ENCODE data around the gene ING5. TPM values are rescaled to one million over a fixed set of nuclear protein-coding genes. Genes with fewer than 3 reads are reported as not detected.

ING5 gene
- total RNA-seq, 2 experiments from 2014 or later: 51.2 to 51.3 TPM

DNA sequence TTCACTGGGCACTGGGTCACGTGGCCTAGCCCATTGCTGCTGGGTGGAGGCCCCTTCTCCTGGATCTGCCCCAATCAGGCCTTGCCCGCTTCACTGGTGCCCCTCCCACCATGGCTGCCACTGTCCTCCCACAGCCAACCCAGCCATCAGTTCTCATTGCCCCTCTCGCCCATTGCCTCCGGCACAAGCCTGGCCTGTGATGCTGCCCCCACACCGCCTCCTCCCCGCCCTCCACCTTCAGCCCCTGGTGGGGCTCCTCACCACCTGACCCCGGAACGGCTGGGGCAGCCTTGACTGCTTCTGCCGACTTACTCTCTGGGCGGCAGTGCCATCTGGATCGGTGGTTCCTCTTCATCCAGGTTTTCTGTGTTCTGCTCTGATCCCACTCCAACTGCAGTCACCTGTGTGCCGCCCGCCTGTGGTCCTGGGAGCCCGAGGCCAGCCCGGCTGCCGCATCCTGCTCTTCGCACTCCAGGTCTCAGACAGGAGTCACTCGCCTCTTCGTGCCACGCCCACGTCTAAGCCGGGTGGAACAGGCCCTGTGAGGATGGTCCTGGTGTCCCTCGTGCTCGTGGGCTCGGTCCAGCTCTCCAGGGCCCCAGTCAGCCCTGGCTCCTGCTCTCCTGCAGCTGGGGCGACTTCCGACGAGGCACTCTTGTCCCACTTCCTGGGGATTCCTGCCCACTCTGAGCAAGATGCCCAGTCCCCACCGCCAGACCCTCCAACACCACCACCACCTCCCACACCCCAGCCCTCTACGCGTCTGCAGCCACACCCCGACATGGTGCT is 46.8 kb downstream of the ING5 start:
- no peak overlapping the region for H3K27ac Mint-ChIP-seq
- no peaks in the 10 kb centered on the region for H3K27me3 Mint-ChIP-seq
- no peaks in the 10 kb centered on the region for H3K9me3 Mint-ChIP-seq
- ATAC-seq (ENCODE audit: poor library complexity) (no peak), DNase-seq (no peak)
- ChIA-PET POLR2A (no interaction called here), CTCF (no interaction called here)
- peaks cover 41% of the 10 kb centered on the region for H3K36me3 Mint-ChIP-seq (ENCODE audit: low read depth)
- no peaks in the 10 kb centered on the region for H3K4me1 Mint-ChIP-seq (ENCODE audit: low read depth)
- no peak overlapping the region for H3K27ac ChIP-seq (ENCODE audit: low read depth in 1 of 2, low read length in 2 of 2)
- H3K4me1 ChIP-seq (ENCODE audit: insufficient read depth, low read length): no peaks in the 10 kb centered on the region
- no peaks in the 10 kb centered on the region for H3K27me3 ChIP-seq (ENCODE audit: control insufficient read depth in 1 of 2, insufficient read depth in 2 of 2, low read length in 2 of 2)
- TF ChIP-seq, protein P1, sequence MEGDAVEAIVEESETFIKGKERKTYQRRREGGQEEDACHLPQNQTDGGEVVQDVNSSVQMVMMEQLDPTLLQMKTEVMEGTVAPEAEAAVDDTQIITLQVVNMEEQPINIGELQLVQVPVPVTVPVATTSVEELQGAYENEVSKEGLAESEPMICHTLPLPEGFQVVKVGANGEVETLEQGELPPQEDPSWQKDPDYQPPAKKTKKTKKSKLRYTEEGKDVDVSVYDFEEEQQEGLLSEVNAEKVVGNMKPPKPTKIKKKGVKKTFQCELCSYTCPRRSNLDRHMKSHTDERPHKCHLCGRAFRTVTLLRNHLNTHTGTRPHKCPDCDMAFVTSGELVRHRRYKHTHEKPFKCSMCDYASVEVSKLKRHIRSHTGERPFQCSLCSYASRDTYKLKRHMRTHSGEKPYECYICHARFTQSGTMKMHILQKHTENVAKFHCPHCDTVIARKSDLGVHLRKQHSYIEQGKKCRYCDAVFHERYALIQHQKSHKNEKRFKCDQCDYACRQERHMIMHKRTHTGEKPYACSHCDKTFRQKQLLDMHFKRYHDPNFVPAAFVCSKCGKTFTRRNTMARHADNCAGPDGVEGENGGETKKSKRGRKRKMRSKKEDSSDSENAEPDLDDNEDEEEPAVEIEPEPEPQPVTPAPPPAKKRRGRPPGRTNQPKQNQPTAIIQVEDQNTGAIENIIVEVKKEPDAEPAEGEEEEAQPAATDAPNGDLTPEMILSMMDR (IDR thresholded peaks at IDR 0.05): no peak
- H3K9me3 ChIP-seq (ENCODE audit: control insufficient read depth in 1 of 2, insufficient read depth in 1 of 2, low read length in 2 of 2): no peaks in the 10 kb centered on the region
- peaks cover 40% of the 10 kb centered on the region for H3K36me3 ChIP-seq (ENCODE audit: insufficient read depth, low read length)
- no peak overlapping the region for H3K4me3 ChIP-seq (ENCODE audit: low read length)
- intact Hi-C loops (cut with DNase I, micrococcal nuclease): no loop called here
- no peak overlapping the region for H3K4me3 Mint-ChIP-seq

DNA sequence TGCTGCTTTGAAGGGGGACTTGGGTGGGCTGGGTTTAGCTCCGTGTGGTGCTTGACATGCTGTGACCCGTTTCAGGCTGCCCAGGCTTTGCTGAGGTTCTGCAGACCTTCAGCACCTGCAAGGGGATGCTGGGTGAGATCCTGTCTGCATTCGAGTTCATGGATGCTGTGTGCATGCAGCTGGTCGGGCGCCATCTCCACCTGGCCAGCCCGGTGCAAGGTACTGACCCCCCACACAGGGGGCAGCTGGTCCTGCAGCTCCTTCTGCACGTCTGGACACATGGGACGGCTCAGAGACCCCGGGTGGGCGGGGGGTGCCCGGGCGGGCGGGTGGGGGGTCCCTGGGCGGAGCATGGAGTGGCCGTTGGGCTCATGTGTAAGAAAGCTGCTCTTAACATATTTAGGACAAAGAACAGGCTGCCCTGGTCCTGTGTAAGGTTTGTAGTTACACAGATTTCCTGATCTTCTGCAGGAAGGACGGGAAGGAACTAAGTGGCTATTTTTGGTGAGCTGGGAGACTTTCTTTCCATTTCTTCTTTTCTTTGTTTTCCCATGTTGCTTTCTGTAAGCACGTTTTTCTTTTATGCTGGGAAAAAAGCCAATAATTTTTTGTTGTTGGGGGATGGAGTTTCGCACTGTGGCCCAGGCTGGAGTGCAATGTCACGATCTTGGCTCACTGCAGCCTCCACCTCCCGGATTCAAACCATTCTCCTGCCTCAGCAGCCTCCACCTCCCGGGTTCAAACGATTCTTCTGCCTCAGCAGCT is 48.4 kb downstream of the ING5 start:
- Mint-ChIP-seq H3K36me3 (ENCODE audit: low read depth) (peaks cover 40% of the 10 kb centered on the region), H3K27me3 (no peaks in the 10 kb centered on the region), H3K27ac (no peak overlapping the region), H3K4me3 (no peak overlapping the region), H3K4me1 (ENCODE audit: low read depth) (no peaks in the 10 kb centered on the region), H3K9me3 (no peaks in the 10 kb centered on the region)
- DNase-seq: no peak
- intact Hi-C loops (cut with DNase I, micrococcal nuclease): no loop called here
- no peak overlapping the region for H3K4me3 ChIP-seq (ENCODE audit: low read length)
- no peak overlapping the region for H3K27ac ChIP-seq (ENCODE audit: low read depth in 1 of 2, low read length in 2 of 2)
- ChIA-PET CTCF (no interaction called here), POLR2A (no interaction called here)
- no peak for ATAC-seq (ENCODE audit: poor library complexity)
- no peaks in the 10 kb centered on the region for H3K9me3 ChIP-seq (ENCODE audit: control insufficient read depth in 1 of 2, insufficient read depth in 1 of 2, low read length in 2 of 2)
- no peaks in the 10 kb centered on the region for H3K4me1 ChIP-seq (ENCODE audit: insufficient read depth, low read length)
- H3K36me3 ChIP-seq (ENCODE audit: insufficient read depth, low read length): peaks cover 34% of the 10 kb centered on the region
- H3K27me3 ChIP-seq (ENCODE audit: control insufficient read depth in 1 of 2, insufficient read depth in 2 of 2, low read length in 2 of 2): no peaks in the 10 kb centered on the region
- TF ChIP-seq, protein P1 (IDR thresholded peaks at IDR 0.05): no peak

DNA sequence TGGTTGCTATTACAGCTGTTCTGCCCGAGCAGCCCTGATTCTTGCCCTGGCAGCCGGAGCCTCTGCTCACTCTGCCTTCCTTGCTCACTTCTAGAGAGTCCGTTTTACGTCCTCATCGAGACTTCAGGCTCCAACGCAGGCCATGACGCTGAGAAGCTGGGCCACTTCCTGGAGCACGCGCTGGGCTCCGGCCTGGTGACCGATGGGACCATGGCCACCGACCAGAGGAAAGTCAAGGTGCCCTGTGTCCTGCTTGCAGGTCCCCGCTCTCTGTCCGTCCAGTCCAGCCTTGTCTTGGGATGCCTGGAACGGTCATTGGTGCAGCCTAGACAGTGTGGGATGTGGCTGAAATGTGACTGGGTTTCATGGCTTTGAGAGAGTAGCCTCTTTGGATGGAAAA is 49.3 kb downstream of the ING5 start:
- H3K36me3 ChIP-seq (ENCODE audit: insufficient read depth, low read length): peaks cover 39% of the 10 kb centered on the region
- no peak overlapping the region for H3K27ac Mint-ChIP-seq
- H3K4me3 Mint-ChIP-seq: no peak overlapping the region
- ChIA-PET CTCF (no interaction called here), POLR2A (no interaction called here)
- H3K27me3 ChIP-seq (ENCODE audit: control insufficient read depth in 1 of 2, insufficient read depth in 2 of 2, low read length in 2 of 2): no peaks in the 10 kb centered on the region
- H3K9me3 ChIP-seq (ENCODE audit: control insufficient read depth in 1 of 2, insufficient read depth in 1 of 2, low read length in 2 of 2): no peaks in the 10 kb centered on the region
- ATAC-seq (ENCODE audit: poor library complexity) (no peak), DNase-seq (no peak)
- H3K27me3 Mint-ChIP-seq: no peaks in the 10 kb centered on the region
- TF ChIP-seq, protein P1 (IDR thresholded peaks at IDR 0.05): no peak
- no peaks in the 10 kb centered on the region for H3K4me1 ChIP-seq (ENCODE audit: insufficient read depth, low read length)
- intact Hi-C loops (cut with DNase I, micrococcal nuclease): no loop called here
- no peaks in the 10 kb centered on the region for H3K9me3 Mint-ChIP-seq
- H3K4me1 Mint-ChIP-seq (ENCODE audit: low read depth): no peaks in the 10 kb centered on the region
- no peak overlapping the region for H3K4me3 ChIP-seq (ENCODE audit: low read length)
- peaks cover 31% of the 10 kb centered on the region for H3K36me3 Mint-ChIP-seq (ENCODE audit: low read depth)
- no peak overlapping the region for H3K27ac ChIP-seq (ENCODE audit: low read depth in 1 of 2, low read length in 2 of 2)

Data from CD4-positive, alpha-beta T cell (primary cell).